ENCODE data around the gene CA10.

- no peak for TF ChIP-seq RAD21 (conservative IDR thresholded peaks at IDR 0.05)
- no peak for TF ChIP-seq EZH2 (IDR thresholded peaks at IDR 0.05; ENCODE audit: borderline replicate concordance, insufficient read depth, low read length, poor library complexity, severe bottlenecking)
These were observed 528.3 kb downstream of the CA10 start for GRCh38 chr17:51630101-51630671.
